CD8-positive, alpha-beta memory T cell (primary cell): ENCODE data around the gene TSFM. TPM values are rescaled to one million over a fixed set of nuclear protein-coding genes. Genes with fewer than 3 reads are reported as not detected.

Experiments
- CTCF ChIA-PET: fragments of 350-600 bp; sonication (Branson Sonifier 250); formaldehyde crosslinking; loops from one replicate; lab custom pipeline; 2021; ENCODE audit warnings: antibody characterized with exemption; lab: Charles Lee
- POLR2A ChIA-PET: fragments of 350-600 bp; sonication (Branson Sonifier 250); formaldehyde crosslinking; loops from one replicate; lab custom pipeline; 2021; ENCODE audit warnings: antibody characterized with exemption; lab: Charles Lee
- DNase-seq, 5 donors: peaks; one replicate each; pipeline versions ENCODE4 v3.0.0 to v3.0.0-alpha.2; 2020 to 2022; ENCODE audit warnings: mixed read lengths in 1 of 5
- H3K27ac ChIP-seq: one replicate; pipeline ENCODE4 v1.7.0; 2013; ENCODE audit warnings: low read depth, mild to moderate bottlenecking, low read length, moderate library complexity
- H3K27me3 ChIP-seq: 2 replicates; pipeline ENCODE4 v1.7.0; 2013; ENCODE audit warnings: low read length, mild to moderate bottlenecking; ENCODE audit not compliant: insufficient read depth, poor library complexity, severe bottlenecking
- H3K36me3 ChIP-seq: 2 replicates; pipeline ENCODE4 v1.7.0; 2013; ENCODE audit warnings: mild to moderate bottlenecking, low read length, moderate library complexity; ENCODE audit not compliant: insufficient read depth
- H3K4me1 ChIP-seq: 2 replicates; pipeline ENCODE4 v1.7.0; 2013; ENCODE audit warnings: mild to moderate bottlenecking, low read length, moderate library complexity; ENCODE audit not compliant: insufficient read depth
- H3K4me3 ChIP-seq: 2 replicates; pipeline ENCODE4 v1.7.0; 2013; ENCODE audit warnings: mild to moderate bottlenecking, low read length
- H3K9me3 ChIP-seq: 2 replicates; pipeline ENCODE4 v1.7.0; 2013; ENCODE audit warnings: mild to moderate bottlenecking, low read length
- H3K27ac Mint-ChIP-seq, 8 donors: one replicate each; pipeline ENCODE4 v1.8.0; 2020 to 2021; ENCODE audit warnings: mixed read lengths in 8 of 8, mild to moderate bottlenecking in 6 of 8, inconsistent platforms in 3 of 8, moderate library complexity in 3 of 8
- H3K27me3 Mint-ChIP-seq, 2 donors: one replicate each; pipeline ENCODE4 v1.8.0; 2020 to 2021; ENCODE audit warnings: mixed read lengths in 2 of 2, mild to moderate bottlenecking in 1 of 2, moderate library complexity in 1 of 2
- H3K36me3 Mint-ChIP-seq, 3 donors: one replicate each; pipeline ENCODE4 v1.8.0; 2020 to 2021; ENCODE audit warnings: mixed read lengths in 3 of 3, inconsistent platforms in 1 of 3, mild to moderate bottlenecking in 1 of 3
- H3K4me1 Mint-ChIP-seq, 3 donors: one replicate each; pipeline ENCODE4 v1.8.0; 2020 to 2021; ENCODE audit warnings: mixed read lengths in 3 of 3, inconsistent platforms in 1 of 3, mild to moderate bottlenecking in 1 of 3
- H3K4me3 Mint-ChIP-seq, 7 donors: one replicate each; pipeline ENCODE4 v1.8.0; 2020 to 2021; ENCODE audit warnings: mixed read lengths in 7 of 7, mild to moderate bottlenecking in 6 of 7, moderate library complexity in 4 of 7, inconsistent platforms in 2 of 7
- H3K9me3 Mint-ChIP-seq, 5 donors: one replicate each; pipeline ENCODE4 v1.8.0; 2020 to 2022; ENCODE audit warnings: mixed read lengths in 5 of 5, mild to moderate bottlenecking in 3 of 5, moderate library complexity in 2 of 5, inconsistent platforms in 1 of 5
- polyA plus RNA-seq: library from polyadenylated mRNA; unstranded; fragments of 300-500 nt; fragmentation: Illumina TruSeq; gene quantifications from one replicate; pipeline ENCODE4 v1.2.3, GENCODE V29; 2021
- total RNA-seq, 2 experiments: library from RNA; stranded (reverse); gene quantifications; one replicate each; pipeline ENCODE4 v1.2.3, GENCODE V29; 2021

The TSFM gene
- total and polyA plus RNA-seq, 3 experiments from 2014 or later: 32.6 to 69.0 (median 64.0) TPM

GRCh38 chr12:57846285-57846576, 63.6 kb downstream of the TSFM start:
- Mint-ChIP-seq H3K27ac (peak overlapping the region; percentile 21 to 93 (median 67)), H3K36me3 (peaks cover 0 to 25% (median 0%) of the 10 kb centered on the region in 3 donors), H3K4me3 (peak overlapping the region; percentile 81 to 100 (median 89)), H3K4me1 (peaks cover 42 to 58% (median 42%) of the 10 kb centered on the region in 3 donors), H3K9me3 (no peaks in the 10 kb centered on the region), H3K27me3 (peaks cover 1% of the 10 kb centered on the region in 2 donors)
- Histone ChIP-seq H3K36me3 (no peaks in the 10 kb centered on the region), H3K27ac (peak overlapping the region; percentile 88), H3K4me3 (peak overlapping the region; percentile 87), H3K9me3 (no peaks in the 10 kb centered on the region), H3K27me3 (no peaks in the 10 kb centered on the region), H3K4me1 (peaks cover 35% of the 10 kb centered on the region)
- POLR2A ChIA-PET: interaction anchor here (0.9 to 2.3 kb wide), 6 partner anchors 9 to 95 kb away, joined by 3 to 10 read pairs (median 3); partner anchors contain the start of genes ATP23, AVIL and TSFM
- DNase-seq: peak in 1 of 5 donors; percentile 63
- CTCF ChIA-PET: interaction anchor here (0.7 to 4.2 kb wide), 8 partner anchors 8 to 63 kb away, joined by 3 to 31 read pairs (median 4); partner anchors contain the start of gene TSFM

GRCh38 chr12:57846577-57847319, 64.2 kb downstream of the TSFM start, which contains the start of gene CTDSP2:
TSS of gene CTDSP2 (minus strand) at chr12:57846729. CDS start at chr12:57846435, 294 bp downstream.
- peak within 1 kb of the TSS; percentile 78 to 94 (median 87) for H3K27ac Mint-ChIP-seq
- Histone ChIP-seq H3K4me1 (peaks cover 29% of the 10 kb centered on the region), H3K27me3 (no peaks in the 10 kb centered on the region), H3K9me3 (no peaks in the 10 kb centered on the region), H3K27ac (peak within 1 kb of the TSS; percentile 88), H3K36me3 (no peaks in the 10 kb centered on the region), H3K4me3 (peak within 1 kb of the TSS; percentile 87)
- H3K36me3 Mint-ChIP-seq: peaks cover 0 to 25% (median 0%) of the 10 kb centered on the region in 3 donors
- ChIA-PET CTCF (interaction anchor here (0.6 to 4.2 kb wide), 10 partner anchors 7 to 64 kb away, joined by 3 to 31 read pairs (median 4); partner anchors contain the start of gene TSFM), POLR2A (interaction anchor here (0.9 to 2.3 kb wide), 6 partner anchors 10 to 94 kb away, joined by 3 to 10 read pairs (median 3); partner anchors contain the start of genes ATP23, AVIL and TSFM)
- H3K4me3 Mint-ChIP-seq: peak within 1 kb of the TSS; percentile 84 to 100 (median 89)
- DNase-seq: peak; percentile 79 to 91 (median 85)
- H3K4me1 Mint-ChIP-seq: peaks cover 37 to 58% (median 41%) of the 10 kb centered on the region in 3 donors
- peaks cover 4 to 6% of the 10 kb centered on the region in 2 donors for H3K27me3 Mint-ChIP-seq
- H3K9me3 Mint-ChIP-seq: no peaks in the 10 kb centered on the region

Other genes with a start within 250 kb of the TSFM start
- 10 to 100 TPM; 98.7 to 99.3 TPM for gene DCTN2, start 235.6 kb upstream of the TSFM start, total RNA-seq
- gene DCTN2, start 235.6 kb upstream of the TSFM start, polyA plus RNA-seq: 80.8 TPM
- 1 to 10 TPM; 1.8 to 2.1 TPM for gene KIF5A, start 232.7 kb upstream of the TSFM start, total RNA-seq
- 0.12 TPM for gene KIF5A, start 232.7 kb upstream of the TSFM start, polyA plus RNA-seq
- 10 to 100 TPM; 24.7 to 29.7 TPM for gene PIP4K2C, start 191.6 kb upstream of the TSFM start, total RNA-seq
- 40.6 TPM for gene PIP4K2C, start 191.6 kb upstream of the TSFM start, polyA plus RNA-seq
- gene DTX3, start 178.0 kb upstream of the TSFM start, total RNA-seq: 10 to 100 TPM; 16.7 to 18.3 TPM
- 7.2 TPM for gene DTX3, start 178.0 kb upstream of the TSFM start, polyA plus RNA-seq
- 1 to 10 TPM; 1.4 to 1.9 TPM for gene ARHGEF25, start 171.4 kb upstream of the TSFM start, total RNA-seq
- gene ARHGEF25, start 171.4 kb upstream of the TSFM start, polyA plus RNA-seq: not detected
- 1 to 10 TPM; 2.9 to 4.1 TPM for gene B4GALNT1, start 149.6 kb upstream of the TSFM start, total RNA-seq
- not detected for gene B4GALNT1, start 149.6 kb upstream of the TSFM start, polyA plus RNA-seq
- 100 to 1,000 TPM in 1 of 2 experiments, 10 to 100 TPM in 1; 96.8 to 103 TPM for gene OS9, start 88.7 kb upstream of the TSFM start, total RNA-seq
- gene OS9, start 88.7 kb upstream of the TSFM start, polyA plus RNA-seq: 86.9 TPM
- 10 to 100 TPM; 29.9 to 31.7 TPM for gene AGAP2, start 44.0 kb upstream of the TSFM start, total RNA-seq
- 6.4 TPM for gene AGAP2, start 44.0 kb upstream of the TSFM start, polyA plus RNA-seq
- gene TSPAN31, start 37.7 kb upstream of the TSFM start, total RNA-seq: 10 to 100 TPM; 12.0 to 13.0 TPM
- gene TSPAN31, start 37.7 kb upstream of the TSFM start, polyA plus RNA-seq: 46.9 TPM
- 100 to 1,000 TPM; 268 to 304 TPM for gene CDK4, start 30.5 kb upstream of the TSFM start, total RNA-seq
- gene CDK4, start 30.5 kb upstream of the TSFM start, polyA plus RNA-seq: 76.0 TPM
- gene MARCHF9, start 27.7 kb upstream of the TSFM start, total RNA-seq: 10 to 100 TPM; 26.3 to 27.2 TPM
- 5.7 TPM for gene MARCHF9, start 27.7 kb upstream of the TSFM start, polyA plus RNA-seq
- gene CYP27B1, start 15.7 kb upstream of the TSFM start, total RNA-seq: 1 to 10 TPM; 7.2 to 7.4 TPM
- gene CYP27B1, start 15.7 kb upstream of the TSFM start, polyA plus RNA-seq: 0.52 TPM
- 10 to 100 TPM; 69.8 to 74.2 TPM for gene METTL1, start 10.7 kb upstream of the TSFM start, total RNA-seq
- gene METTL1, start 10.7 kb upstream of the TSFM start, polyA plus RNA-seq: 18.6 TPM
- gene EEF1AKMT3, start 10.2 kb upstream of the TSFM start, total RNA-seq: 1 to 10 TPM; 3.5 to 3.9 TPM
- gene EEF1AKMT3, start 10.2 kb upstream of the TSFM start, polyA plus RNA-seq: 3.3 TPM
- gene AVIL, start 35.9 kb downstream of the TSFM start, total RNA-seq: 1 to 10 TPM; 2.3 to 2.5 TPM
- gene AVIL, start 35.9 kb downstream of the TSFM start, polyA plus RNA-seq: 0.40 TPM
- 10 to 100 TPM; 72.8 to 76.4 TPM for gene CTDSP2, start 63.9 kb downstream of the TSFM start, total RNA-seq
- 55.0 TPM for gene CTDSP2, start 63.9 kb downstream of the TSFM start, polyA plus RNA-seq
- 10 to 100 TPM; 10.1 to 11.8 TPM for gene ATP23, start 158.8 kb downstream of the TSFM start, total RNA-seq
- gene ATP23, start 158.8 kb downstream of the TSFM start, polyA plus RNA-seq: 22.0 TPM